Measurements from ENCODE around the gene AOPEP. TPM values are rescaled to one million over a fixed set of nuclear protein-coding genes. Genes with fewer than 3 reads are reported as not detected.

Gene AOPEP
- total RNA-seq, 1 donor from 2014 or later, result 213 TPM

DNA sequence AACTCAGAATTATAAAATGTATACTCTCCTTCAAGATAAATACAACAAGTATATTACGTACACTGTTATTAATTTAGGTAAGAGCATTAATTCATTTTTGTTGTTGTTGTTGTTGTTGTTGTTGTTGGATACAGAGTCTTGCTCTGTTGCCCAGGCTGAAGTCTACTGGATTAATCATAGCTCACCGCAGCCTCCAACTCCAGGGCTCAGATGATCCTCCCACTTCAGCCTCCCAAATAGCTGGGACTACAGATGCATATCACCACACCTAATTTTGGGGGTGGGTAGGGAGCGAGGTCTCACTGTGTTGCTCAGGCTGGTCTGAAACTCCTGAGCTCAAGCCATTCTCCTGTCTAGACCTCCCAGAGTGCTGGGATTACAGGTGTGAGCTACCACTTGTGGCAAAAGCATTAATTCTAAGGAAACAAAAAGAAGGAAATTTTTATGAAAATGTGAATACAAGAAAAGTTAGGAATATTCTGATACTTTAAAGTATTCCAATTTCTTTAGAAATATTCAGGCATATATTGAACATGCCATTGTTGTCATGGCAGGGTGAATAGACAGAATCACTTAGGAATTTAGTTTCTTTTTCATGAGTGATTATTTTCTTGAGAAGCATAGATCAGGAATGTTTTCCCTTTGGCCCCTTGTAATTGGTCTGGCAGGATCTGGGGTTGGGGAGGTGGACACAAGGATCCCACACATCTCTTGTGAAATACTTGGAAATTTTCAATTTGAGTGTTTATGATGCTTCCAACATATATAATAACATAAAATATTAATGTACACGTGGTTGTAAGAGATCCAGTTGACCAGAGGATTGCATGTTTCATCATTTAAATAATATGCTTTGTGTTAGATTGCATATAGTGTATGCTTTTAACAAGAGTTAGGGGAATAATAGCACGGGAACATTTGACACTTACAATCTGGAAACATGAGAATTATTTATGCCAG lies 327.4 kb downstream of the AOPEP start:
- DNase-seq (ENCODE audit: low read depth), result no peak

- DNase-seq (ENCODE audit: low read depth), result no peak
These were observed 328.9 kb downstream of the AOPEP start for GRCh38 chr9:95055334-95055850.

- DNase-seq (ENCODE audit: low read depth), result peak; percentile 86
These were observed 329.5 kb downstream of the AOPEP start for GRCh38 chr9:95055851-95056551.

GRCh38 chr9:95057101-95057500 lies 330.6 kb downstream of the AOPEP start:
- no peak for DNase-seq (ENCODE audit: low read depth)

DNA sequence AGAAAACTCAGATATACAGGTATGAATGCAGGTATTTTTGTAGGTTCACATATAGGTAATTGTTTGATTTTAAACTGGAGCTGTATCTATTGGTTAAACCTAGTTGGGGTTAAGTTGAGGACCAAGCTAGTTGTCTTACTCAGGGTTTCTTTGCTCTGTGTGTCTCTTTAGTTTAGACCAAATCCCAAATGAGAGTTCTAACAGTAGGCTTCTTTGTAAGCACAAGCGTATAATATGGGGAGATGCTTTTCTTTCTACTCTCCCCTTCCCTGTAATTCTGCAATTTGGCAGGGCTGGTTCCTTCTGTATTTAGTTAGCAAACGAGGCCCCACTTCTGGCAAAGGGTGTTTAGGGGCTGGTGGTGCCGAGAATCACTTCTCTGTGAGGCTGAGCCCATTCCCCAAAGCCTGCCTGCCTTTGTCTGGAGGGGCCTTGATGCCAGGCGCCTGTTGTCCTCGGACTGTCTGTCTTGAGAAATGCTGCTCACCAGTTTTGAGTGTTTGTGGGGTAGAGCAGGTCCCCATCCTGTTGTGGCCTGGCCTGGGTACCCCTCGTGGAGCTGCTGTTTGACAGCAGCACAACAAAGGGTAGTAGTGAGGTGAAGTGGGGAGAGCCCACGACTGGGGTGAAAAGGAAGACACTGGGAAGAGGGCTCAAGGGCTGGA lies 331.8 kb downstream of the AOPEP start:
- DNase-seq (ENCODE audit: low read depth), result no peak

GRCh38 chr9:95058795-95059386 lies 332.4 kb downstream of the AOPEP start:
- no peak for DNase-seq (ENCODE audit: low read depth)

DNA sequence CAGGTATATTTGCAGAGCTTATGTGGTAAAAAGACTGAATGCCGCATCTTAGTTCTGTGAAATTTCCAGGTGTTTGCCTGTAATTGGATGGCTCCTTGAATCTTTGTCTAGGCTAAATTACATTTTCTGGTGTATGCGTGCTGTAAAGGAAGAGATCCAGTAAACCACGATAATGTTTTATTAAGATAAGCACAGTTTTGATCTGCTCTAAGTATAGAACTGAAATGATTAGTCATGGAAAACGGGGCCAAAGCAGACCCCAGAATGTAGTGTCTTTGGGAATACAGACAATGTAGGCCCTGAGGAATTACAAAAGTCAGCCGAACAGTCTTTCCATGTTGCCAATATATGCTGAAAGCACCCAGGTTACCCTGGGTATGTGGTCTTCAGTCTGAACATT lies 333.7 kb downstream of the AOPEP start:
- no peak for DNase-seq (ENCODE audit: low read depth)

DNA sequence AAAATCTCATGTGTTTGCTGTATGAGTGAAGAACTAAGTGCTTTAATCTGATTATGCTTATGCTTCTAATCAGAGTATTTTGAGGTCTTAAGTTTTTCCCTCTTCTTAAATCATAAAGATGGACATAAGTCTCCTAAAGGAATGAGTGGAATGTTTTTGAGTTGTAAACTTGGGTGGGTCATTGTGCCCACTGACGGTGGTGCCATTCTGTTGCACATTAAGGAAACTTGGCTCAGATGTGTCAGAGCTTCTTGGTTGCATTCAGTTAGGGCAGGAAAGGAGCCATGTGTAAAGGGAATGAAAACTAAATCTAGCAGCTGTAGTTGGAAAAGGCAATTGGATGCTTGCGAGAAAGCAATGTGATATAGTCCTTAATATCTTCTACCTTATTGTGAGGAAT lies 334.4 kb downstream of the AOPEP start:
- no peak for DNase-seq (ENCODE audit: low read depth)

DNA sequence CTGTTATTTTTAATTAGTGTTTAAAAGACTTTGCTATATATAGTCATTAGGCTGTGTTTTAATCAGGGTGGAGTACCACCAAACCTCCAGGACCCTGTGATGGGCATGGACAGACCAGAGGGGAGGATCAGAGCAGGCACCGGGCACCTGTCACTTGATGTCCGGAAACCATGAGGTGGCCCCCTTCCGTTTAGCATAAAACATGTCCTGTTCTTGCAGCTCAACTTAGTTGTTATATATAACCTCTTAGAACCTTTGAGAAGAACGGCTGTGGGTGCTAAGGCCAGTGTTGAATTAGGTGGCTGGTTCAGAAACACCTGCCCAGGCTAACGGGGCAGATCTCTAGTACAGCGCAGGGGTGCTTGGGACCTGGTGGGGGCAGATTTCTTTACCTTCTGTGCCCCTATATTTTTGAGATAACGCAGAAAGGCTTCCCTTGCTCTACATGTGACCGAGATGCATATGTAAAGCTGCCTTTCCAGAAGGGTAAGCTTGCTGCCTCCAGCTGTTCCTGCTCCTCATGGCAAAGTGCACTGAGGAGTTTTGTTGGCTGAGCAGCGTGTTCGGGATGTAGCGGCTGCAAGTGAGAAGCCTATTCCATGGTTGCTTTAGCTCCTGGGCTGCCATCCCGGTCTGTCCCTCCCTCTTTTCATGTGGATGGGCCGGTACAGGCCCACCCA lies 335.6 kb downstream of the AOPEP start:
- DNase-seq (ENCODE audit: low read depth), result peak; percentile 39

DNA sequence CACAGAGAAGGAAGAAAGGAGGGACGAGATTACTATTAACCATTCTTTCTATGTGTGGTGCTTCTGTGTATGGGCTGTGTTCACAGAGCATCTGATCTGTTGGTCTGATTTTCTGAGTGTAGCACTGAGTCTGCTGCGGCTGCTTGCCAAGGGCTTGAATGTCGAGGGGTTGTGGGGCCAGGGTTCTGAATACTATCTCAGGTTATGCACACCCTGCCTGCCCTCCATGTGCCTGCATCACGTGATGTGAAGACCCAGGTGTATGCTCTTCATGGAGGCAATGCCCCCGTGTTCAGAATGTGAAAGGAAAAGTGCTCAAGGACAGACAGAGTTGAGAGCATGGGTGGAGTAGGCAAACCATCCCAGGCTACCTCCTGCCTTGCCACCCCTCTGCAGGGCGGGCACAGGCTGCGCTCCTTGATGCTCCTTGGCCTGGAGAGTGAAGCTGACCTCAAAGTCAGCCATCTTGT lies 336.1 kb downstream of the AOPEP start:
- DNase-seq (ENCODE audit: low read depth), result no peak

DNA sequence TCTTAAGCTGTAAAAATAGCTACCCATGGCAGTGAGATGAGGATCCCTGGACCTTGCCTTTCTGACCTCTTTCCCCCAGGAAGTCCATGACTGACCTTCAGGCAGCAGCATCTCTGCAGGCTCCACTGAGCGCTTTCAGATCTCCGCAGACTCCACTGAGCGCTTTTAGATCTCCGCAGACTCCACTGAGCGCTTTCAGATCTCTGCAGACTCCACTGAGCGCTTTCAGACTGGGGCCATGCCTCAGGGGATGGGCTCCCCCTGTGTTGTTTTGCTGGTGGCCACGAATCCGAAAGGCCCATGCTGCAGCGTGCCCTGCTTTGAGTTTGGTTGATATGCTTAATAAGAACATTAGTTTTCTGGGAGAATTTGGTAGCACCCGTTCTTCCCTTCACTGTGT lies 336.8 kb downstream of the AOPEP start:
- DNase-seq (ENCODE audit: low read depth), result no peak

- peak; percentile 50 for DNase-seq (ENCODE audit: low read depth)
These were observed 338.7 kb downstream of the AOPEP start for GRCh38 chr9:95065224-95065623.

DNA sequence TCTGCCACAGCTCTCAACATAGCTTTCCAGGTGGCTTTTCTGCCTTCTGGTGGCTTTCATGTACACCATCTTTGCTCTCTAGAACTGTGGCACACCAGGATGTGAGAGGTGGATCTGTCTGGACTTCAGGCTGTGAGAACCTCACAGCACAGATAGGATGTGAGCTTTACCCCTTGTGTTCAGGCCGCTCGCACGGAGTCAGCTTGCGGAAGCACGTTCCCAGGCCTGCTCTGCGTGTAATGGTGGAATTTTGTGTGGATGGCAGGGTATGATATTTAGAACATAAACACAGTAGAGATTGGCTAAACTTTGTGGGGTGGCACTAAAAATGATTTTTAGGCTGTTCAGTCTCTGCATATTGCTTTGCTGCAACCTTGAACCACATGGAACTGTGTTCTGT lies 340.6 kb downstream of the AOPEP start:
- no peak for DNase-seq (ENCODE audit: low read depth)

GRCh38 chr9:95067897-95068296 lies 341.4 kb downstream of the AOPEP start:
- no peak for DNase-seq (ENCODE audit: low read depth)

- DNase-seq (ENCODE audit: low read depth), result no peak
These were observed 344.1 kb downstream of the AOPEP start for GRCh38 chr9:95070549-95071021.

DNA sequence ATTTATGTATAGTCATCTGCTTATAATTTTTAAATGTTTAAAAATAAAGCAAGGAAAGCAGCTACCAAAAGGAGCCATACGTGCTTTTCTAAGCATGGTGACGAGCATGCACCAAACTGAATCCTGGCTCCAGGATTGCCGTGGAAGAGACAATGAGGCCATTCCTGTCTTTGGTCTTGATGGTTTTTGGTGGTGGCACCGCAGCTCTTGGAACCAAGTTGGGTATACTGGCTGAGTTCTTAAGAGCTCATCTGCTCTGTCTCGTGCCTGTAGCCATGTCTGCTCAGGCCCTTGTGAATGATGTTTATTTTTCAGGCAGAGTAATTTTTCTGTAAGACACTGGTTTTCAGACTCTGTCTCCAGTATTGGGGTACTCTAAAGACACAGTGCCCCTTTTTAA lies 345.0 kb downstream of the AOPEP start:
- DNase-seq (ENCODE audit: low read depth), result no peak

- DNase-seq (ENCODE audit: low read depth), result no peak
These were observed 345.4 kb downstream of the AOPEP start for GRCh38 chr9:95071925-95072324.

DNA sequence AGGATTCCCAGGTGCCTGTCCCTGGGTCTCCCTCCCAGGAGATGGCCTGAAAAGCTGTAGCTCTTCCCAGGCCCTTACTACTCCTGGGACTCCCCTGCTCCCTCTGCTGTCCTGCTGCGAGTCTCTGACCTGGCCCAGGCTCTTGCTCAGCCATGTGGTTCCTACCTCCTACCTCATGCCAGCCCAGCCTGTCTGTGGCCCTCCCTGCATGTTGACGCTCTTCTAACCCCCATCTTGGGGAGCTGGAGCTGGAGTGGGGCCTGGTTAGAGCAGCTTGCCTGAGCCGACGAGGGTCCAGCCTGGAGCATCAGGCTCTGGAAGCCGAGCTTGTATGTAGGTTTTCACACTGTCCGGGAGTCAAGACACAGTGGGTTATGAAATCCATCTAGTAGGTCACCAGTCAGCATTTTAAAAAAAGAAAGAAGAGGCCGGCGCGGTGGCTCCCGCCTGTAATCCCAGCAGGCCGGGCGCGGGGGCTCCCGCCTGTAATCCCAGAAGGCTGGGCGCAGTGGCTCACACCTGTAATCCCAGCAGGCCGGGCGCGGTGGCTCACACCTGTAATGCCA lies 346.6 kb downstream of the AOPEP start:
- no peak for DNase-seq (ENCODE audit: low read depth)

DNA sequence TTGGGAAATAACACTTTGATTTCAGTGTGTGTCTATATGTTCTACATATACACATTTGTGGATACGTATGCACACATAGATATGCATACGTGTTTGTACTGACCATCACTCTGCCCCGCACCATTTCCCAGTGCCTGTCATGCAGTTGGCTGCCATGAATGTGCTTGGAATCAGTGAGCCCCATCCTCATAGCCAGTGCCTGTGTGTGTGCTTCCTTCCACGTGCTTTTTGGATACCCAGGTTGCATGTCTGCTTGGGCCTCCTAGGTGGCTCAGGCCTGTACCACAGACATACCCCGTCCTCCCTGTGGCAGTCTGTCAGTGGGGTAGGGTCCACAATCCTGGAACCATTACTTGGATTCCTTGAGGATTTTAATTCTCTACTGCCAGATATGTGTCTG lies 347.4 kb downstream of the AOPEP start:
- no peak for DNase-seq (ENCODE audit: low read depth)

DNA sequence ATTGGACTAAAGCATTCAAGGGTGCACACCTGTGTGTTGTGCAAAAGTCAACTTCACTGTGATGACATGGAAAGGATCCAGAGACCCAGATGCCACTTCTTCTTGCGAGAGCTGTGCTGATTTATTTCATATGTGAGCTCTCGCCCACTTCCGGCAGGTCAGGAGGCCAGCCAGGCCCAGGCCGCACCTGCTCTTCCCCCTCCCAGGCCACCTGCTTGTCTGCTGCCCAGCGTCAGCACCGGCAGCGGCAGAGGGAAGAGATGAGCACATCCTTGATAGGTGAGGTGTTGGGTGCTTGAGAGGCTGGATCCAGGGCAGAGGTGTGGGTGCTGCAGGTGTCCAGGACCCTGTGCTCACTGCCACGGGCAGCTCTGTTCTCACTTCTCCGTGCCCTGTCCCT lies 348.1 kb downstream of the AOPEP start:
- peak; percentile 61 for DNase-seq (ENCODE audit: low read depth)
